HEK293 (cell line): ENCODE data around the gene KSR1.

ENCODE experiments used
- CTCF ChIA-PET: fragments of 350-600 bp; formaldehyde crosslinking; extraction: SDS; loops from one replicate; lab custom pipeline; 2021; ENCODE audit warnings: antibody characterized with exemption; lab: Yijun Ruan, JAX
- POLR2A ChIA-PET: fragments of 300-600 bp; formaldehyde crosslinking; extraction: SDS; loops from one replicate; lab custom pipeline; 2020; ENCODE audit warnings: antibody characterized with exemption, inconsistent platforms; lab: Yijun Ruan, JAX
- H3K27ac ChIP-seq: fragments of 200-500 bp; sonication (Bioruptor generic); 2 replicates; pipeline ENCODE4 v1.5.1; 2014; ENCODE audit warnings: low read depth, low read length, control low read depth, inconsistent platforms; ENCODE audit errors: extremely low read depth
- H3K36me3 ChIP-seq, 2 experiments: fragments of 200-500 bp in 1 of 2; sonication (Bioruptor generic) in 1 of 2; 1 replicate in 1 of 2; 2 replicates in 1 of 2; pipeline ENCODE4 v1.5.1; 2014 to 2017; ENCODE audit warnings: inconsistent platforms in 2 of 2, low read length in 2 of 2; ENCODE audit not compliant: control insufficient read depth in 2 of 2, insufficient read depth in 1 of 2
- H3K4me1 ChIP-seq: fragments of 200-500 bp; sonication (Bioruptor generic); 2 replicates; pipeline ENCODE4 v1.5.1; 2014; ENCODE audit warnings: mild to moderate bottlenecking, low read length, inconsistent platforms; ENCODE audit not compliant: control insufficient read depth, insufficient read depth
- H3K4me3 ChIP-seq: 2 replicates; pipeline ENCODE4 v1.5.1; 2011; ENCODE audit warnings: low read depth, mild to moderate bottlenecking, control low read depth, low read length, moderate library complexity
- H3K9me3 ChIP-seq: fragments of 200-500 bp; sonication (Bioruptor generic); 2 replicates; pipeline ENCODE4 v1.5.1; 2014; ENCODE audit warnings: low read depth, low read length, inconsistent platforms; ENCODE audit not compliant: control insufficient read depth, insufficient read depth
- KLF1 ChIP-seq: fragments of 450-650 bp; formaldehyde crosslinking; IDR thresholded peaks from 2 replicates; pipeline ENCODE4 v1.5.1; 2016; ENCODE audit warnings: missing biosample characterization, missing genetic modification characterization
- RBAK ChIP-seq: fragments of 450-650 bp; formaldehyde crosslinking; IDR thresholded peaks from 2 replicates; pipeline ENCODE4 v1.5.1; 2016; ENCODE audit warnings: missing biosample characterization, missing genetic modification characterization
- ZNF157 ChIP-seq: fragments of 450-650 bp; formaldehyde crosslinking; IDR thresholded peaks from 2 replicates; pipeline ENCODE4 v1.5.1; 2016; ENCODE audit warnings: missing biosample characterization, missing genetic modification characterization
- ZNF169 ChIP-seq: fragments of 450-650 bp; formaldehyde crosslinking; IDR thresholded peaks from 2 replicates; pipeline ENCODE4 v1.5.1; 2016; ENCODE audit warnings: missing biosample characterization, missing genetic modification characterization
- ZNF2 ChIP-seq: fragments of 450-650 bp; formaldehyde crosslinking; IDR thresholded peaks from 2 replicates; pipeline ENCODE4 v1.5.1; 2016; ENCODE audit warnings: missing biosample characterization, missing genetic modification characterization
- ZNF341 ChIP-seq: fragments of 450-650 bp; formaldehyde crosslinking; IDR thresholded peaks from 2 replicates; pipeline ENCODE4; 2016; ENCODE audit warnings: low read depth, missing biosample characterization, missing genetic modification characterization
- ZNF404 ChIP-seq: fragments of 450-650 bp; formaldehyde crosslinking; IDR thresholded peaks from 2 replicates; pipeline ENCODE4 v1.5.1; 2017; ENCODE audit warnings: missing biosample characterization, missing genetic modification characterization
- ZNF423 ChIP-seq: fragments of 450-650 bp; formaldehyde crosslinking; IDR thresholded peaks from 2 replicates; pipeline ENCODE4 v1.5.1; 2016; ENCODE audit warnings: missing biosample characterization, missing genetic modification characterization
- ZNF426 ChIP-seq: fragments of 450-650 bp; formaldehyde crosslinking; IDR thresholded peaks from 2 replicates; pipeline ENCODE4 v1.5.1; 2017; ENCODE audit warnings: missing biosample characterization, missing genetic modification characterization, mild to moderate bottlenecking, inconsistent platforms, moderate library complexity
- ZNF514 ChIP-seq: fragments of 450-650 bp; formaldehyde crosslinking; IDR thresholded peaks from 2 replicates; pipeline ENCODE4 v1.5.1; 2016; ENCODE audit warnings: missing biosample characterization, missing genetic modification characterization
- ZNF658 ChIP-seq: fragments of 450-650 bp; formaldehyde crosslinking; IDR thresholded peaks from 2 replicates; pipeline ENCODE4; 2016; ENCODE audit warnings: missing biosample characterization, missing genetic modification characterization
- ZSCAN16 ChIP-seq: fragments of 450-650 bp; formaldehyde crosslinking; IDR thresholded peaks from 2 replicates; pipeline ENCODE4 v1.5.1; 2016; ENCODE audit warnings: missing biosample characterization, missing genetic modification characterization
- TF ChIP-seq, protein P1 (sequence below): fragments of 450-650 bp; formaldehyde crosslinking; IDR thresholded peaks from 2 replicates; pipeline ENCODE4 v1.5.1; 2016; ENCODE audit warnings: missing biosample characterization, missing genetic modification characterization
- TF ChIP-seq, protein P2 (sequence below): fragments of 450-650 bp; formaldehyde crosslinking; IDR thresholded peaks from 2 replicates; pipeline ENCODE4 v1.5.1; 2016; ENCODE audit warnings: missing biosample characterization, missing genetic modification characterization
- TF ChIP-seq, protein P3 (sequence below): fragments of 450-650 bp; formaldehyde crosslinking; IDR thresholded peaks from 2 replicates; pipeline ENCODE4; 2016; ENCODE audit warnings: missing biosample characterization, missing genetic modification characterization
- TF ChIP-seq, protein P4 (sequence below): fragments of 450-650 bp; formaldehyde crosslinking; IDR thresholded peaks from 2 replicates; pipeline ENCODE4 v1.5.1; 2016; ENCODE audit warnings: missing biosample characterization, missing genetic modification characterization

The KSR1 gene

DNA sequence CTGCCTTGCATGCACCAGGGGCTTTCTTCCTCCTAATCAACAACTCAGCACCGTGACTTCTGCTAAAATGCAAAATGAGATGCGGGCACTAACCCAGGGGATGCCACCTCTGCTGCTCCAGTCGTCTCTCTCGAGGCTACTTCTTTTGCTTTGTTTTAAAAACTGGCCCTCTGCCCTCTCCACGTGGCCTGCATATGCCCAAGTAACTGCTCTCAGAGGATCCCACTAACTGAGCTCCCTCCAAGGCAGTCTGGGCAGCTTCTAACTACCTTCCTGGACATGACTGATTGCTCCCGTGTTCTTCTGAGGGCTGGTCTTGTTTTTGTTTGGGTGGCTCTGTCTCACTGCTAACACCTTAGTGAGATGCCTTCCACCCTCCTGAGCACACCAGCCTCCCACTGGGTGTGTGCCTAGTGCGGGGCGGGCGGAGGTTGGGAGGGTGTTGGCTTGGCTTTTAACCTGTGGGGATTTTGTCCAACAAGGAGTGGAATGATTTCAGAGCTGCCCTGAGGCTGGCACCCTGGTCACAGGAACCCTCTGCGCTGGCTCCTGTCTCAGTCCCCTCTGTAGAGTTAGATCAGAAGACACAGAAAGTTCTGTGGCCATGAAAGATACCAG lies 165.8 kb downstream of the KSR1 start:
- POLR2A ChIA-PET, result interaction anchor here (0.9 kb wide), 1 partner anchor 9 kb away, joined by 3 read pairs; no protein-coding TSS in a partner anchor
- CTCF ChIA-PET, result interaction anchor here (0.5 to 3.0 kb wide), 6 partner anchors 15 to 32 kb away, joined by 3 to 16 read pairs (median 8); no protein-coding TSS in a partner anchor

DNA sequence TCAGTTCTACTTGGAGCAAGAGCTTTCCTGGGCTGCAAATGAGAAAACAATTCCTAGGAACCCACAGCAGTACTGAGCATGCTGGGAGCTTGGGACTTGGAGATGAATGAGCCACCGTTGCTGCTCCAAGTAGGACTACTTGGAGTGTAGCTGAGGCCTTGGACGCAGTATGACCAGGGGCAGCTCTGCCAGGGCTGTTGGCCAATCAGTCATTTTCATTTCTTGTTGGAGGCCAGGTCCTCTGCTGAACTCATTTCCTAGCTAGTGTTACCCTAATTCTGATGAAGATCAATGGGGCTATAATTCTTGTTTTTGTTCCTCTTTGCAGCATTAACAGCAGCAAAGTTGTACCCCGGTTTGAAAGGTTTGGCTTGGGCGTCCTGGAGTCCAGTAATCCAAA lies 166.7 kb downstream of the KSR1 start:
- TF ChIP-seq ZNF514 (tag by site-specific recombination) (no peak), ZNF404 (tag by site-specific recombination) (no peak), ZNF423 (tag by site-specific recombination) (no peak), ZNF426 (no peak), ZNF341 (tag by site-specific recombination) (no peak), ZNF658 (tag by site-specific recombination) (no peak)
- TF ChIP-seq, all 188 proteins: peak for 0
- ChIA-PET CTCF (interaction anchor here (1.0 to 3.0 kb wide), 3 partner anchors 28 to 269 kb away, joined by 3 to 16 read pairs (median 15); no protein-coding TSS in a partner anchor), POLR2A (no interaction called here)
- peaks cover 4 to 78% of the 10 kb centered on the region in 2 experiments for H3K36me3 ChIP-seq
- no peaks in the 10 kb centered on the region for H3K4me1 ChIP-seq
- H3K27ac ChIP-seq, result no peak overlapping the region
- H3K9me3 ChIP-seq, result no peaks in the 10 kb centered on the region
- H3K4me3 ChIP-seq, result no peak overlapping the region

More for the DNA sequence above, 165.8 kb downstream of the KSR1 start:
- H3K9me3 ChIP-seq, result no peaks in the 10 kb centered on the region
- H3K4me3 ChIP-seq, result no peak overlapping the region
- TF ChIP-seq, protein P1, sequence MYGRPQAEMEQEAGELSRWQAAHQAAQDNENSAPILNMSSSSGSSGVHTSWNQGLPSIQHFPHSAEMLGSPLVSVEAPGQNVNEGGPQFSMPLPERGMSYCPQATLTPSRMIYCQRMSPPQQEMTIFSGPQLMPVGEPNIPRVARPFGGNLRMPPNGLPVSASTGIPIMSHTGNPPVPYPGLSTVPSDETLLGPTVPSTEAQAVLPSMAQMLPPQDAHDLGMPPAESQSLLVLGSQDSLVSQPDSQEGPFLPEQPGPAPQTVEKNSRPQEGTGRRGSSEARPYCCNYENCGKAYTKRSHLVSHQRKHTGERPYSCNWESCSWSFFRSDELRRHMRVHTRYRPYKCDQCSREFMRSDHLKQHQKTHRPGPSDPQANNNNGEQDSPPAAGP (tag by site-specific recombination), result 0 out of 2 replicates have a peak, but pooled peaks have one; percentile 49
- peak; percentile 96 for TF ChIP-seq KLF1 (tag by site-specific recombination)
- no peak for TF ChIP-seq ZNF2 (tag by site-specific recombination)
- no peaks in the 10 kb centered on the region for H3K4me1 ChIP-seq
- peaks cover 4 to 85% of the 10 kb centered on the region in 2 experiments for H3K36me3 ChIP-seq
- no peak overlapping the region for H3K27ac ChIP-seq

DNA sequence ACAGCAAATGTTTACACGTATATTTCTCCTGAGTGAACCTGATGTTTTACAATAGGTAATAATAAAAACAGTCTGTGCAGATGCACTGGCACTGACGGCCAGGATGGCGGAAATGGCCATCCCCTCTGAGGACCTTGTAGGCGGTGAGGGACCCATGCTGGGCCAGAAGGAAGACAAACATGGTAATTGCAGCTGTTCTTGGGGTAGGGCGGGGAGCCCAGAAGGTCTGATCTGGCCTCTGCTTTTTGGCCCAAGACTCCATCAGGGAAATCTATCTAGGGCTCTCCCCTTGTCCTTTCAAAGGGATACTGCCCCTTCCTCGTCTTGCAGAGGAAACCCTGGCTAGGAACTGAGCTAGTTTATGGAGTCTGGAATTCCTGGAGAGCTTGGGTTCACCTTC lies 167.4 kb downstream of the KSR1 start:
- peaks cover 3 to 72% of the 10 kb centered on the region in 2 experiments; a peak in 2 of 3 replicates for H3K36me3 ChIP-seq
- TF ChIP-seq ZNF157 (tag by site-specific recombination) (no peak), ZSCAN16 (no peak), ZNF169 (tag by site-specific recombination) (no peak), RBAK (tag by site-specific recombination) (no peak)
- TF ChIP-seq, protein P2, sequence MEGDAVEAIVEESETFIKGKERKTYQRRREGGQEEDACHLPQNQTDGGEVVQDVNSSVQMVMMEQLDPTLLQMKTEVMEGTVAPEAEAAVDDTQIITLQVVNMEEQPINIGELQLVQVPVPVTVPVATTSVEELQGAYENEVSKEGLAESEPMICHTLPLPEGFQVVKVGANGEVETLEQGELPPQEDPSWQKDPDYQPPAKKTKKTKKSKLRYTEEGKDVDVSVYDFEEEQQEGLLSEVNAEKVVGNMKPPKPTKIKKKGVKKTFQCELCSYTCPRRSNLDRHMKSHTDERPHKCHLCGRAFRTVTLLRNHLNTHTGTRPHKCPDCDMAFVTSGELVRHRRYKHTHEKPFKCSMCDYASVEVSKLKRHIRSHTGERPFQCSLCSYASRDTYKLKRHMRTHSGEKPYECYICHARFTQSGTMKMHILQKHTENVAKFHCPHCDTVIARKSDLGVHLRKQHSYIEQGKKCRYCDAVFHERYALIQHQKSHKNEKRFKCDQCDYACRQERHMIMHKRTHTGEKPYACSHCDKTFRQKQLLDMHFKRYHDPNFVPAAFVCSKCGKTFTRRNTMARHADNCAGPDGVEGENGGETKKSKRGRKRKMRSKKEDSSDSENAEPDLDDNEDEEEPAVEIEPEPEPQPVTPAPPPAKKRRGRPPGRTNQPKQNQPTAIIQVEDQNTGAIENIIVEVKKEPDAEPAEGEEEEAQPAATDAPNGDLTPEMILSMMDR (tag by site-specific recombination), result no peak
- TF ChIP-seq, protein P3, sequence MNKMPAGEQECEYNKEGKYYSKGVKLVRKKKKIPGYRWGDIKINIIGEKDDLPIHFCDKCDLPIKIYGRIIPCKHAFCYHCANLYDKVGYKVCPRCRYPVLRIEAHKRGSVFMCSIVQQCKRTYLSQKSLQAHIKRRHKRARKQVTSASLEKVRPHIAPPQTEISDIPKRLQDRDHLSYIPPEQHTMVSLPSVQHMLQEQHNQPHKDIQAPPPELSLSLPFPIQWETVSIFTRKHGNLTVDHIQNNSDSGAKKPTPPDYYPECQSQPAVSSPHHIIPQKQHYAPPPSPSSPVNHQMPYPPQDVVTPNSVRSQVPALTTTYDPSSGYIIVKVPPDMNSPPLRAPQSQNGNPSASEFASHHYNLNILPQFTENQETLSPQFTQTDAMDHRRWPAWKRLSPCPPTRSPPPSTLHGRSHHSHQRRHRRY (tag by site-specific recombination), result no peak
- TF ChIP-seq, protein P4, sequence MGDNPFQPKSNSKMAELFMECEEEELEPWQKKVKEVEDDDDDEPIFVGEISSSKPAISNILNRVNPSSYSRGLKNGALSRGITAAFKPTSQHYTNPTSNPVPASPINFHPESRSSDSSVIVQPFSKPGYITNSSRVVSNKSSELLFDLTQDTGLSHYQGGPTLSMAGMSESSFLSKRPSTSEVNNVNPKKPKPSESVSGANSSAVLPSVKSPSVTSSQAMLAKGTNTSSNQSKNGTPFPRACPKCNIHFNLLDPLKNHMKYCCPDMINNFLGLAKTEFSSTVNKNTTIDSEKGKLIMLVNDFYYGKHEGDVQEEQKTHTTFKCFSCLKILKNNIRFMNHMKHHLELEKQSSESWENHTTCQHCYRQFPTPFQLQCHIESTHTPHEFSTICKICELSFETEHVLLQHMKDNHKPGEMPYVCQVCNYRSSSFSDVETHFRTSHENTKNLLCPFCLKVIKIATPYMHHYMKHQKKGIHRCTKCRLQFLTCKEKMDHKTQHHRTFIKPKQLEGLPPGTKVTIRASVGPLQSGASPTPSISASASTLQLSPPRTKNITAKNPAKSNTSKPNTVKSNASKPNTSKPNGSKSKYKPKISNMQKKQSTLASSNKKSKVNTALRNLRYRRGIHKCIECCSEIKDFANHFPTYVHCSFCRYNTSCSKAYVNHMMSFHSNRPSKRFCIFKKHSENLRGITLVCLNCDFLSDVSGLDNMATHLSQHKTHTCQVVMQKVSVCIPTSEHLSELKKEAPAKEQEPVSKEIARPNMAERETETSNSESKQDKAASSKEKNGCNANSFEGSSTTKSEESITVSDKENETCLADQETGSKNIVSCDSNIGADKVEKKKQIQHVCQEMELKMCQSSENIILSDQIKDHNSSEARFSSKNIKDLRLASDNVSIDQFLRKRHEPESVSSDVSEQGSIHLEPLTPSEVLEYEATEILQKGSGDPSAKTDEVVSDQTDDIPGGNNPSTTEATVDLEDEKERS, result no peak
- no peaks in the 10 kb centered on the region for H3K4me1 ChIP-seq
- no peak overlapping the region for H3K4me3 ChIP-seq
- no peak overlapping the region for H3K27ac ChIP-seq
- CTCF ChIA-PET, result interaction anchor here (0.6 to 3.0 kb wide), 4 partner anchors 27 to 407 kb away, joined by 3 to 16 read pairs (median 10); no protein-coding TSS in a partner anchor
- H3K9me3 ChIP-seq, result no peaks in the 10 kb centered on the region
- POLR2A ChIA-PET, result interaction anchor here (0.6 kb wide), 1 partner anchor 305 kb away, joined by 5 read pairs; no protein-coding TSS in a partner anchor
